Muscle of arm (tissue), 12 donors: ENCODE data around the gene GH2. TPM values are rescaled to one million over a fixed set of nuclear protein-coding genes. Genes with fewer than 3 reads are reported as not detected.
"Not testable (repeated sequence)": the region's sequence is repeated elsewhere in the genome, so short reads cannot be mapped to it uniquely, and the experiment has no call there.

Source experiments
- DNase-seq: peaks from one replicate; pipeline ENCODE4 v3.0.0-alpha.2; 2013
- polyA plus RNA-seq, 12 donors: library from polyadenylated mRNA; unstranded; fragments of 120-200 nt; gene quantifications; one replicate each; pipeline ENCODE4 v1.2.1, GENCODE V29; 2013; ENCODE audit not compliant: insufficient read length in 12 of 12

The GH2 gene
- polyA plus RNA-seq, 12 donors: not detected

DNA sequence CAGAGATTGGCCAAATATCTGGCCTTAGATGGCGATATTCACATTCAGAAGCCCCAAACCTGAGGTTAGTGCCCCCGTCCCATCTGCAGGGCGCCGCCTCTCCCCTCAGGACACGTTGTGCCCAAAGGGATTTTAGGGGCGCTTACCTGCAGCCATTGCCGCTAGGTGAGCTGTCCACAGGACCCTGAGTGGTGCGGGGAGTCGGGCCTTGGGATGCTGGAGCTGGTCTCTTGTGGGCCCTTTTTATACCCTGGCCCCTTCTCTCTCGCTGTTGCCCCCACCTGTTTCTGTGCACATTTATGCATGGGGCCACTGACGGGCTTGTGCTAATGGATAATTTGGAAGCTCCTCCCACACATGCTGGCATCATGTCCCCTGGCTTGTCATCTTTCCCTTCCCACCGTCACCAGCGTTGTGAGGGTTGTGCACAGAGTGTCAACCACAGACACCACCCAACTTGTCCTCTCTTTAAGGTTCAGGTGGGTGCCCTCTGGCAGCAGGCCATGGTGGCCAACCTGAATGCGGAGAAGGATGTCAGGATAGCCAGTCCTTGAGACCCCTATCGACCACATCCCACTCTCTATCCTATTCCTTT is 29.4 kb upstream of the GH2 start, which contains the start of gene CSHL1:
Gene CSHL1 (minus strand): TSS at position 218 of the 595 bp plus-strand sequence. CDS start 62 bp downstream, at position 156.
- DNase-seq: no peak

DNA sequence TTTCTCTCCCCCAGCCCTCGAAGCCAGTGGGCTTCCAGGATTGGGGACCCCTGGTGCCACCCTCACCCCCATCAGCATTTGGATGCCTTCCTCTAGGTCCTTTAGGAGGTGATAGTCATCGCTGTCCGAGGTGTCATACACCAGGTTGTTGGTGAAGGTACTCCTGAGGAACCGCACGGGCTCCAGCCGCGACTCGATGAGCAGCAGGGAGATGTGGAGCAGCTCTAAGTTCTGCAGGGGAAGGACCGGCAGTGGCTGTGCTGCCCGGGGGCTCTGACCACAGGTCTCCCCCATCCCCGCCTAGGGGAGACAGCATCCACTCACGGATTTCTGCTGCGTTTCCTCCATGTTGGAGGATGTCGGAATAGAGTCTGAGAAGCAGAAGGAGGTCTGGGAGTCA is 28.4 kb upstream of the GH2 start:
- DNase-seq: no peak

DNA sequence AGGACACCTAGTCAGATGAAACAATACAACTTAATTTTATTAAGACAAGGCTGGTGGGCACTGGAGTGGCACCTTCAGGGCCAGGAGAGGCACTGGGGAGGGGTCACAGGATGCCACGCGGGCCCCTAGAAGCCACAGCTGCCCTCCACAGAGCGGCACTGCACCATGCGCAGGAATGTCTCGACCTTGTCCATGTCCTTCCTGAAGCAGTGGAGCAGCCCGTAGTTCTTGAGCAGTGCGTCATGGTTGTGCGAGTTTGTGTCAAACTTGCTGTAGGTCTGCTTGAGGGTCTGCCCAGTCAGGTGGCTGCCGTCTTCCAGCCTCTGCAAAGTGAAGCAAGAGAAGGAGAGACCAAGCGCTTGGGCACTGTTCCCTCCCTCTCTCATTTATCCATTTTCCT is 27.8 kb upstream of the GH2 start:
- not testable (repeated sequence) for DNase-seq

DNA sequence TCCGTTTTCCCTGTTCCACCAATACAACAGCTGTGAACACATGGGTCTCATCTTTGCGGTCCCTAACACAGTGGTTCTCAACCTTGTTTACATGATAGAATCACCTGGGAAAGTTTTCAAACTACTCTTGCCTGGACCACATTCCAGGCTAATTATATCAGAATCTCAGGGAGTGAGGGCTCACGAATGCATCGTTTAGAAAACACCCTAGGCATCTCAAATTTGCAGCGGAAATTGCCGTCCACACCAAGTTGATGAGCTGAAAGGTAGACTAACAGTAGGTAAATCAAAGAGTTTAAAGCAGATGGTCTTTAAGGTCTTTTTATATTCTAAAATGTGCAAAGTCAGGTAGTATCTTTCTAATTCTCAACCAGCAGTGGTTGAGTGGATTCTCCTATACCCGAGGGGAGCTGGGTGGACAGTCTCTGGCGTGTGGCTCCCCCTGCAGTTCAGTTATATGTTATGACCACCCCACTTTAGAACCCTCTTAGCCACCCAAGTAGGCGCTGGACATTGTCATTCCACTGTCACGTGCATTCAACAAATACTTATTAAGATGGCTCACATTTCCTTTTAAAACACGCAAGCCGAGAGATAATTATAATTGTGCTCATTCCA is 25.5 kb upstream of the GH2 start:
- DNase-seq: not testable (repeated sequence)

DNA sequence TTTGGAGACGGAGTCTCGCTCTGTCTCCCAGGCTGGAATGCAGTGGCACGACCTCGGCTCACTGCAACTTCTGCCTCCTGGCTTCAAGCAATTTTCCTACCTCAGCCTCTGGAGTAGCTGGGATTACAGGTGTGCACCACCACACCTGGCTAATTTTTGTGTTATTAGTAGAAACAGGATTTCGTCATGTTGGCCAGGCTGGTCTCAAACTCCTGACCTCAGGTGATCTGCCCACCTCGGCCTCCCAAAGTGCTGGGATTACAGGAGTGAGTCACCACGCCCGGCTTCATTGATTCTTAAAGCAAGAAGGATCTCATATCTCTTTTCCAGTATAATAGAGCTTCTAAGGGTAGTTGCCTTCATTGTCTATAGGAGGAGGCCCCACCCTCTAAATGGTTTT is 23.1 kb upstream of the GH2 start:
- DNase-seq: not testable (repeated sequence)

DNA sequence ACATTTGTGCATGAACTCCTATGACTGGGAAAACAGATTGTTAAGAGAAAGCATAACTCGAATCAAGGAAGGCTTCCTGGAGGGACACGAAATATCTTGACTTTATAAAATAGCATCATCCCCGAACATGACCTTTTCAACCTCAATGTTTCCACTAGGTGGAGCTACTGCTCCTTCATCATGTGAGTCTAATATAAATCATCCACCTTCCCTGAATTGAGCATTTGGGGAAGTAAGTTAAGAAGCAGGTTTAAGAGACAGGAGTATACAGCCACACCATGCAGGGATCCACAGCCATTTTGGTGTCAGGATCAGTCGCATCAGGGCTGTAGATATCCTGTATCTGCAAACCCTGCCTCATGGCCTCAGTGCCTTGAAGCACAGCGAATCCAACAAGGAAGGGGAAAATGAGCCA is 22.1 kb upstream of the GH2 start:
- not testable (repeated sequence) for DNase-seq

DNA sequence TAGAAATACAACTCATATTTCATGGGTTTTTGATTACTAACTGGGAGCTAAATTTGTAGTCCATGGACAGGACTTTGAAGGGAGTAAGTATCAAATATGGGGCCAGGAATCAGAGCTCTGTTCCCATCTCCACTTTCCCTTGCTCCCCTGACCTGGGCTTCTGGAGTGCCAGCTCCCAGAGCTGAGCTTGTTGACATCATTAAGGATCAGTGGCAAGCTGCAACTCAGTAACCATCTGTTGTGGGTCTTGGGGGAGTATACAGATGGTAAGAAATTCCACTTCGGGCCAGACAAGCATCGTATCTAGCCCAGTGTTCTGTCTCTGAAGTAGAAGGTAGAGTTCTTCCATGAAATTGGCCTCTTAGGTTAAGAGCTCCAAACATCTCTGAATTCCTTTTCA is 20.2 kb upstream of the GH2 start:
- DNase-seq: not testable (repeated sequence)

DNA sequence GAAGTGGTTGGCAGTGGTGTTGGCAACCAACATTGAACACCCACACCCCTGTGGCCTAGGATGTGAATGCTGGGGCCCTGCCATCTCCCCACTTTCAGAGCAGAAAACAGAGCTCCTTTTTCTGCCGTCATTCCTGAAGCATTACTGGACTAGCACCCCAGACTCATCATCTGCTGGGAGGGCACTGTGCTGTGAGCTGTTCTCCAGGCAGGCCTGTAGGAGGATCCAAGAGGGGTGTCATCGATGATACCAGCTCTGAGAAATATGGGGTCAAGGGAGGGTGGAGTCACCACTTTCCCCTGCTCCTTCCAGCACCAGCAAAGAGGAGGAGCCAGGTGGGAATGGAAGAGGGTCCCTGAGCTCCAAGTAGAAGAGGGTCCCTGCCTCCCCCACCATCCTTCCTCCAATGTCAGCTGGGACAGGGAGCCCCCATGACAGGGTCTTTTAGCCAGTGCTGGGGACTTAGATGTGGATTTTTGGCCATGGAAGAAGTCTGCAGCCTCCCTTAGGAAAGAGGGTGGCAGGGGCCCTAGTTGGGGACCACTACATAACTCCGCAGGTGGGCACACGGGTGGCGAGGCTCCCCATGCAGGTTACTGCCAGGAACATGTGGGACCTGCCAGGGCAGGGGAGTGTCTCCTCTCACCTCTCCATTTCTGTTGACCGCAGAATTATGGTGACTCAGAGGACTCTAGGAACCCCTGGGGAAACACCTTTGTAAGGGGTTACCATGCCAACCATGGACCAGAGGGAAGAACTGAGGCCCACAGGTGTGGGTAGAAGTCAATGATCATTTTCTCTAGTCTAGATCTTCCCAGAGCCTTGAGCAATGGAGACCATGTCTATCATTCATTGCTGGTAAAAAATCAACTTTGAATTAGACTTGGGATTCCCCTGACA is 17.4 kb upstream of the GH2 start:
- not testable (repeated sequence) for DNase-seq

DNA sequence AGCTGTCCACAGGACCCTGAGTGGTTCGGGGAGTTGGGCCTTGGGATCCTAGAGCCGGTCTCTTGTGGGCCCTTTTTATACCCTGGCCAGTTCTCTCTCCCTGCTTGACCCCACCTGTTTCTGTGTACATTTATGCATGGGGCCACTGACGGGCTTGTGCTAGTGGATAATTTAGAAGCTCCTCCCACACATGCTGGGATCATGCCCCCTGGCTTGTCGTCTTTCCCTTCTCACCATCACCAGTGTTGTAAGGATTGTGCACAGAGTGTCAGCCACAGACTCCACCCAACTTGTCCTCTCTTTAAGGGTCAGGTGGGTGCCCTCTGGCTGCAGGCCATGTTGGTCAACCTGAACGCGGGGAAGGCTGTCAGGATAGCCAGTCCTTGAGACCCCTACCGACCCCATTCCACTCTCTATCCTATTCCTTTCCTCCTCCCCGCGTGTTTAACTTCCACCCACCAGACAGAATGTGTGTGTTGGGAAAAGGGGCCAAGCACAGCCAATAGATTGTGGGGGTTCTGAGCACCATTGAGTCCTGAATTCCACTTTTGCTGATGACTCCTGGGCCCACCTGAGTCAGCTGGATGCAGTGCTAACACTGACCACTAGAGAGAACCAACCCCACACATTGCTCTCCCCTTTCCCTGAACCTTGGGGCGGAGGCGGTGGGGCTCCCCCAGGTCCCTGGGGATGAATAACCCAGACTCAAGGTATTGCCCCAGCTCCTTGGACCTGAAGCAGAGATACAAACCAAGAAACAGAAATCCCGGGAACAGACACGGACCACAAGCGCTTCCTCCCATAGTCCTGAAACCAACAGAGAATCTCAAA is 15.0 kb upstream of the GH2 start, which contains the start of gene CSH1:
Gene CSH1 (minus strand): TSS at position 51 of the 831 bp plus-strand sequence. CDS start 63 bp downstream, outside the sequence.
- DNase-seq: not testable (repeated sequence)

DNA sequence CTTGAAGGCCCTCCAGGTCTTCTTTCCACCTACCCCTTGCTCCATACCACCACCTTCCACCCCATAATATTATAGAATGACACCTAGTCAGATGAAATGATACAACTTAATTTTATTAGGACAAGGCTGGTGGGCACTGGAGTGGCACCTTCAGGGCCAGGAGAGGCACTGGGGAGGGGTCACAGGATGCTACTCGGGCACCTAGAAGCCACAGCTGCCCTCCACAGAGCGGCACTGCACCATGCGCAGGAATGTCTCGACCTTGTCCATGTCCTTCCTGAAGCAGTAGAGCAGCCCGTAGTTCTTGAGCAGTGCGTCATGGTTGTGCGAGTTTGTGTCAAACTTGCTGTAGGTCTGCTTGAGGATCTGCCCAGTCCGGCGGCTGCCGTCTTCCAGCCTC is 13.1 kb upstream of the GH2 start:
- DNase-seq: not testable (repeated sequence)

DNA sequence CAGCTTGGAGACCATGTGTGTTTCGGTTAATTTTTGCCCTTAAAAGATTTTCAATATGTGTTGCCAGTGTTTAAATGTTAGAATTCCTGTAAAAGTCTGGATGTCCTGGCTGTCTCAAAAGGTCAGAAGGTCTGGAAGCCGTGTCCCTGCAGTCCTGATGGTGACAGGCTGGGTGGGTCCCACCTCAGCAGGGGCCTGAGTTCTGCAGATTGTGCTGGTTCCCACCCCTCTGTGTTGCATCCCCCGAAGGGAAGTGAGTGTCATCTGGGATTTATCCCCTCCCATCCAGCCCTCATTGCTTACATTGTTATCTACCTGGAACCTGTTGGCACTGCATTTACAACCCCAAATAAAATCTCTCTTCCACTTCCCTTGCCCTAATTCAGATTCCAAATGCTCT is 12.3 kb upstream of the GH2 start:
- DNase-seq: not testable (repeated sequence)

DNA sequence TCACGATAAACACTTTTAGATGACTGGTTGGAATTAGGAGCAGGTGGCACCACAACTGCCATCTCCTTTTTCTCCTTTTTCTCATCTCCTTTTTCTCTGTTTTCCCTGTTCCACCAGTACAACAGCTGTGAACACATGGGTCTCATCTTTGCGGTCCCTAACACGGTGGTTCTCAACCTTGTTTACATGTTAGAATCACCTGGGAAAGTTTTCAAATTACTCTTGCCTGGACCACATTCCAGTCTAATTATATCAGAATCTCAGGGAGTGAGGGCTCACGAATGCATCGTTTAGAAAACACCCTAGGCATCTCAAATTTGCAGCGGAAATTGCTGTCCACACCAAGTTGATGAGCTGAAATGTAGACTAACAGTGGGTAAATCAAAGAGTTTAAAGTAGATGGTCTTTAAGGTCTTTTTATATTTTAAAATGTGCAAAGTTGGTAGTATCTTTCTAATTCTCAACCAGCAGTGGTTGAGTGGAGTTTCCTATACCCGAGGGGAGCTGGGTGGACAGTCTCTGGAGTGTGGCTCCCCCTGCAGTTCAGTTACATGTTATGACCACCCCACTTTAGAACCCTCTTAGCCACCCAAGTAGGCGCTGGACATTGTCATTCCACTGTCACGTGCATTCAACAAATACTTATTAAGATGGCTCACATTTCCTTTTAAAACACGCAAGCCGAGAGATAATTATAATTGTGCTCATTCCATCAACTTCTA is 10.7 kb upstream of the GH2 start:
- not testable (repeated sequence) for DNase-seq

DNA sequence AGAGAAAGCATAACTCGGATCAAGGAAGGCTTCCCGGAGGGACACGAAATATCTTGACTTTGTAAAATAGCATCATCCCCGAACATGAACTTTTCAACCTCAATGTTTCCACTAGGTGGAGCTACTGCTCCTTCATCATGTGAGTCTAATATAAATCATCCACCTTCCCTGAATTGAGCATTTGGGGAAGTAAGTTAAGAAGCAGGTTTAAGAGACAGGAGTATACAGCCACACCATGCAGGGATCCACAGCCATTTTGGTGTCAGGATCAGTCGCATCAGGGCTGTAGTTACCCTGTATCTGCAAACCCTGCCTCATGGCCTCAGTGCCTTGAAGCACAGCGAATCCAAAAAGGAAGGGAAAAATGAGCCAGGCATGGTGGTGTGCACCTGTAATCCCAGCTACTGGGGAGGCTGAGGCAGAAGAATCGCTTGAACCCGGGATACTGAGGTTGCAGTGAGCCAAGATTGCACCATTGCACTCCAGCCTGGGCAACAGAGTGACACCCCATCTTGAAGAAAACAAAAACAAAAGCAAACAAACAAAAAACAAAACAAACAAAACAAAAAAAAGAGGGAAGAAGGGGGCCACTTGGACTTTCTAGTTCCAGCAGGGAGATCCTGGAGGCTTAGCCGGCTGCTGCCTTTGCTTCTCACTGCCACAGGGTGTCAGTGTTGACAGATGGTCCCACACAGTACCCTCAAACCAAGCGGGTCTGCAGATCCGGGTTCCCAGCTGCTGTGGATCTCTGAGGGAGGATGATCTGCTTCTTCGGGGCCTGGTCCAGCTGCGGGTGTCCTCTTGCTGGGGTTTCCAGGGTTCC is 7.5 kb upstream of the GH2 start:
- peak; percentile 20 for DNase-seq

DNA sequence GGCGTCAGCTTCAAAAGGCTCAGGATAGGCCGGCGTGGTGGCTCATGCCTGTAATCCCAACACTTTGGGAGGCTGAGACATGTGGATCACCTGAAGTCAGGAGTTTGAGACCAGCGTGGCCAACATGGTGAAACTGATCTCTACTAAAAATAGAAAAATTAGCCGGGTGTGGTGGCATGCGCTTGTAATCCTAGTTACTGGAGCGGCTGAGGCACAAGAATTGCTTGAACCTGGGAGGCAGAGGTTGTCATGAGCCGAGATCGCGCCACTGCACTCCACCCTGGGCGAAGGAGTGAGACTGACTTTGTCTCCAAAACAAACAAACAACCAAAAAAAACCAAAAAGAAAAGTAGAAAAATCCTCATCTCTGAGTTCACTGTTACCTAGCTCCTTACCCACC is 3.4 kb upstream of the GH2 start:
- not testable (repeated sequence) for DNase-seq

DNA sequence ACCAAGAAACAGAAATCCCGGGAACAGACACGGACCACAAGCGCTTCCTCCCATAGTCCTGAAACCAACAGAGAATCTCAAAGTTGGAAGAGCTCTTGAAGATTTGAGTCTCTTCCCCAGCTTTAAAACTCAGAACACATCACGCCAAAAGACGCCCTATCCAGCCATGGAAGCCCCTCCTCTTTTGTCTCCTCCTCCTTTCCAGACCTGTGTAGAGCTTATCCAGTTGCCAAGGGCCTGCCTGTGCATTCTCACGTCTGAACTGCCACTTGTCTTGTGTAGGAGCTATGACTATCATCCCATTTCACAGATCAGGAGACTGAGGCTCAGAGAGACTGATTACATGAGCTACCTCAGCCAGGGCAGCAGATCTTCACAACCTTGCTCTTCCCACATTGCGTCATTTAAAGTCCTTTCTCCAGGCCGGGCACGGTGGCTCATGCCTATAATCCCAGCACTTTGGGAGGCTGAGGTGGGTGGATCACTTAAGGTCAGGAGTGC is 932 bp upstream of the GH2 start:
- not testable (repeated sequence) for DNase-seq

DNA sequence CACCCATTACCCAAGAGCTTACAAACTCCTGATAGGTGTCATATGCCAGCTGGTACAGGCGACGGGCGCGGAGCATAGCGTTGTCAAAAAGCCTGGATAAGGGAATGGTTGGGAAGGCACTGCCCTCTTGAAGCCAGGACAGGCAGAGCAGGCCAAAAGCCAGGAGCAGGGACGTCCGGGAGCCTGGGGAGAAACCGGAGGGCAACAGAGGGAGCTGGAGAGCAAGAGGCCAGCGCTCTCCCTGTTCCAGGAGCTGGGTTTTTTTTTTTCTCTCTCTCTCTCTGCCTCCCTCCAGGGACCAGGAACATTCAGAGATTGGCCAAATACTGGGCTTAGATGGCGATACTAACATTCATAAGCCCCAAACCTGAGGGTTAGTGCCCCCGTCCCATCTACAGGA is 407 bp downstream of the GH2 start:
- not testable (repeated sequence) for DNase-seq

DNA sequence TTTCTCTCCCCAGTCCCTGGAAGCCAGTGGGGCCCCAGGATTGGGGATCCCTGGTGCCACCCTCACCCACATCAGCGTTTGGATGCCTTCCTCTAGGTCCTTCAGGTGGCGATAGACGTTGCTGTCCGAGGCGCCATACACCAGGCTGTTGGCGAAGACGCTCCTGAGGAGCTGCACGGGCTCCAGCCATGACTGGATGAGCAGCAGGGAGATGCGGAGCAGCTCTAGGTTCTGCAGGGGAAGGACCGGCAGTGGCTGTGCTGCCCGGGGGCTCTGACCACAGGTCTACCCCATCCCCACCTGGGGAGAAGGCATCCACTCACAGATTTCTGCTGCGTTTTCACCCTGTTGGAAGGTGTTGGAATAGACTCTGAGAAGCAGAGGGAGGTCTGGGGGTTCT is 1.0 kb downstream of the GH2 start:
- DNase-seq: no peak

DNA sequence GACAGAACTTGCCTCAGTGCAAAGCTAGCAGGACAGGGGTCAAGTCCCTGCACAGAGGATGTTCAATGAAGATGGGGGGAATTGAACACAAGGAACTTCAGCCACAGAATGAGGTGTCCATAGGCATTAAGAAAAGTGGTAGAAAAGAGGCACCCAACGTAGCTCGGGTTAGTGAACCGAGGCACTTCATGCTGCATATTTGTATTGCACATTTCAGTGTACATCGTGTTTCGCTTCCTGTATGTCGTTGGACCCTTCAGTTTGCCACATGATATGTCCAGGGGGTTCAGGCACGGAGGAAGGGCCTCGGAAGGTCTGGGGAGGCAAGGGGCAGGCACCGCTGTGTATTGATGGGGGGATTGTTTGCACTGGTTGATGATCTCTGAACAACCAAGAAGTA is 3.3 kb downstream of the GH2 start:
- not testable (repeated sequence) for DNase-seq

DNA sequence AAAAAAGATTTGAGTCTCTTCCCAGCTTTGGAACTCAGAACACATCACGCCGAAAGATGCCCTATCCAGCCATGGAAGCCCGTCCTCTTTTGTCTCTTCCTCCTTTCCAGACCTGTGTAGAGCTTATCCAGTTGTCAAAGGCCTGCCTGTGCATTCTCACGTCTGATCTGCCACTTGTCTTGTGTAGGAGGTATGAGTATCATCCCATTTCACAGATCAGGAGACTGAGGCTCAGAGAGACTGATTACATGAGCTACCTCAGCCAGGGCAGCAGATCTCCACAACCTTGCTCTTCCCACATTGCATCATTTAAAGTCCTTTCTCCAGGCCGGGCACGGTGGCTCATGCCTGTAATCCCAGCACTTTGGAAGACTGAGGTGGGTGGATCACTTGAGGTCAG is 7.1 kb downstream of the GH2 start:
- not testable (repeated sequence) for DNase-seq
